SIG-M5 treated with dmso at 0.1 percent for 504 hours (cell line): ENCODE data around the gene RMI1.
A peak's percentile ranks its signal among the peaks of the same experiment; 100 is the strongest.
"Not testable (repeated sequence)": the region's sequence is repeated elsewhere in the genome, so short reads cannot be mapped to it uniquely, and the experiment has no call there.

ENCODE experiments used
- DNase-seq: peaks from one replicate; lab custom pipeline; 2025; ENCODE audit not compliant: unreplicated experiment; lab: John Stamatoyannopoulos, UW

Gene RMI1

DNA sequence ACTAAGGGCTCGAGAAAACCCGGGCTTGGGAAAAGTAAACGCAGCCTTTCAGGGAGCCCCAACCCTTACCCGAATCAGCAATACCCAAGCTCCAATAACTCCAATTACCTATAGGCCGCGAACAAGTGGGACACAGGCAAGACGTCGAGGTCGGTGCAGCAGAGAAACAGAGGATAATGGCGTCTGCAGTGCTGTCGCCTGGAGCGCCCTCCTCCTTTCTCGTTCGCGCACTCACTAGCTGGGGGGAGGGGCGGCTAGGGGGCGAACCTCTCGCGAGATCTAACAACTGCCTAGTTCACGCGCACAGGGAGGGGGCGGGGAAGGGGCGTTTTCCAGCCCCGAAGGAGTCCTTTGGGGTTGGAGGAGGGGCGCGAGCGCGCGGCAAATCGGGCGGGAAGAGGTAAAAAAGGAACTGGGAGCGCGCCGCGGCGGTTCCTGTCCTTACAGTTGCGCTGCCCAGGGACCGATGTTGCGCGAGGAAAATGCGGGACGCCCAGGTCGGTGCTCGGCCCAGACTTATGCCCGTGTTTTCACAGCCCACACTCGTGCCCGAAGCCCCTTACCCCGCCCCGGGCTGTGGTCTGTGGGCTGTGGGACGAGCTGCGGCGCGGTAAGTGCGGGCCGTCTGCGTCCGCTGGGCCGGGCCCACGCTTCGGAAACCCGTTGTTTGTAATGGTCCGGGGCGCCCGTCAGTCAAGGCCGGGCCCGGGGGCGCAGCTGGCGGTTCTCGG is at the start of gene RMI1:
Gene RMI1 (plus strand): TSS at position 411 of the 731 bp plus-strand sequence. CDS start 20,182 bp downstream, outside the sequence.
- DNase-seq = peak; percentile 92

DNA sequence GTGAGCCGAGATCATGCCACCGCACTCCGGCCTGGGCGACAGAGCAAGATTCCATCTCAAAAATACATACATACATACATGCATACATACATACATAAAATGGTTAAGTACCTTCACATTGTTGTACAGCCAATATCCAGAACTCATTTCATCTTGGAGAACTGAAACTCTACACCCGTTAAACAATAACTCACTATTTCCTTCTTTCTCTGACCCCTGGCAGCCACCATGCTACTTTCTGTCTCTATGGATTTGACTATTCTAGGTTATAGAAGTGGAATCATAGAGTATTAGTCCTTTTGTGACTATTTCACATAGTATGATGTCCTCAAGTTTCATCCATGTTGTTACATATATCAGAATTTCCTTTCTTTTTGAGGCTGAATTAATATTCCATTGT is 49.7 kb upstream of the RMI1 start:
- DNase-seq = peak; percentile 35

DNA sequence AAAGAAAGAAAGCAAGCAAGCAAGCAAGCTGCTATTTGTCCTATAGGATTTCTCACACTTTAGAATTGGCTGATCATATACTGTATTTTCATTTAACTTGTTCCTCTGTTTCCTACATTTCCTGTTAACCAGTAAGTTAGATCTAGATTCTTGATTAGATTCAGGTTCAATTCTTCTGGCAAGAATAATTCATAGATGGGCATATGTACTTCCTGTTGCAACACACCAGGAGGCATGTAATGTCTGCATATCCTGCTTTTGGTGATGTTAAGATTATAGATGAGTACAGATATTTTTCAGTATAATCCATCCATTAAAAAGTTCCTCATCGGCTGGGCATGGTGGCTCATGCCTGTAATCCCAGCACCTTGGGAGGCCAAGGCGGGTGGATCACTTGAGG is 48.6 kb upstream of the RMI1 start:
- DNase-seq = no peak

DNA sequence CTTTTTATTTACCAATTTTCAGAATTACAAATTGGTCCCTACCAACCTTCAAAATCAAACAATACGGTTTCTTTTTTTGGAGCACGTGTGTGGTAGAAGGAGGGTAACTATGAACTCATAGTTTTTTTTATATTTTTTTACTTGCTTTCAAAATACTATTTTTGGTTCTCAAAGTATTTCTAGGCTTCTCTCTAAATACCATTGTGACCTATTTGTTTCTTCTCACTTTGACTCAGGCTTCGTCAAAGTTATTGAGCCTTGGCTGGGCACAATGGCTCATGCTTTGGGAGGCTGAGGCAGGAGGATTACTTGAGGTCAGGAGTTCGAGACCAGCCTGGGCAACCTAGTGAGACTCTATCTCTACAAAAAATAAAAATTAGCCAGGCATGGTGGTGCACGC is 47.8 kb upstream of the RMI1 start:
- no peak for DNase-seq

DNA sequence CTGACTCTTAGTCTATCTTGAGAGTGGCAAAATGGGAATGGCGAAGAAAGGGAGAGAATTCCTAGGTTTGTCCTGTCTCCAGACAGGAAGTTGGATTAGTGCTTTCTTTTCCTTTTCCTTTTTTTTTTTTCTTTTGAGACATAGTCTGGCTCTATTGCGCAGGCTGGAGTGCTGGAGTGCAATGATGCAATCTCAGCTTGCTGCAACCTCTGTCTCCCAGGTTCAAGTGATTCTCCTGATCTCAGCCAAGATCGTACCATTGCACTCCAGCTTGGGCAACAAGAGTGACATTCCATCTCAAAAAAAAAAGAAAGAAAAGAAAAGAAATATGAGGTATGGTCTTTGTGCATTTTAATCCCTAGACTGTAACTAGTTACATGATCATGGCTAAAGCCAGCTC is 46.8 kb upstream of the RMI1 start:
- DNase-seq = no peak

DNA sequence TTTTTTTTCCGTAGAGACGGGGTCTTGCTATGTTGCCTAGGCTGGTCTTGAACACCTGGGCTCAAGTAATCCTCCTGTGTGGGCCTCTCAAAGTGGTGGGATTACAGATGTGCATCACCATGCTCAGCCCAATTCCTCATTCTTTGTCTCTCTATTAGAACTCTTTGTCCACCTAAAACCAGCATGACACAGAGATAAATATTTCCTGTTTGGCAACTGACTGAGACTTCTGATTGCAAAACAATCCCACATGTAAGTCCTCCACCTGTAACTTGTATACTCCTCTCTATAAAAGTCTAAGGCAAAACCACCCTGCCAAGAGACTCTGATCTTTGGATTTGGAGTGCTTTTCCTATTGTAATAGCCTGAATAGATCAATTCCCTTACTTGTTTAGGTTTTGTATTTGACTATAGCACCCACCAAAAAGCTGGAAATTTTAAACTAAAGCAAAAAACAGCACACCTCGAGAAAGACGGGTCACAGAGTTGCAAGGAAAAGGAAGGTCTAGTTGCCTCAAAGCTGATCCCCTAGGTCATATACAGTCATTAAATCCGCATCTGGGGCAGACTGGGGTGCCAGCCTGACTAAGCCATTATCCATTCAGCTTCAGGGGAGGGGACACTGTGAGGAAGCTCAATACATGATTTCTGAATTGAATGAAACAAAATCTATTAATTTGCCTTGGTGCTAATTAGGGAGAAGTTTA is 45.9 kb upstream of the RMI1 start:
- DNase-seq = peak; percentile 33

DNA sequence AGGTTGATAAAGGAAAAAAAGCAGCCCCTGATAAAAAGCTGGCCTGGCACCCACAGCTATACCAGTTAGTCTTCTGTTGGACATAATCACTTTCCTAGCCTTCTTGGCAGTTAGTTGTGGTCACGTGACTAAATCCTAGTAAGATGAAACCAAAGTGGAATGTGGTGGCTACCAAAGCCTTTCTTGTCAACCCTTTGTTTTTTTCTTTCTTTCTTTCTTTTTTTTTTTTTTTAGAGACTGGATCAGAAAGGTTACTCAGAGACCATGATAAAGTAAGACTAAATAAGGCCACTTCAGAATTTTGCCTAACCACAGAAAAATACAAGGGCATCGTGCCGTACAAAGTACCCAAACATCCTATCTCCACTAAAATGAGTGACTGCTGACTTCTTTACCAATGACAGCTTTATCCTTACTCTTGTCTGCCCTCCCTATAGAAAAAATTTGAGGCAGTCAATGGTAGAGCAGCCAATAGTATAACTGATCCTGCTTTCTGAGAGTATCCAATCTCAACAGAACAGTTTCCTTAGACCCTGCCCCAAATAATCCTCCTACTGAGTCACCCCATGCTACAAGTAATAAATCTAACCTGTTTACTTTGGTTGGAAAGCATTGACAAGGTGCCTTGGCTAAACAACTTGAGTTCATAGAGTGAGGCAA is 45.2 kb upstream of the RMI1 start:
- no peak for DNase-seq

DNA sequence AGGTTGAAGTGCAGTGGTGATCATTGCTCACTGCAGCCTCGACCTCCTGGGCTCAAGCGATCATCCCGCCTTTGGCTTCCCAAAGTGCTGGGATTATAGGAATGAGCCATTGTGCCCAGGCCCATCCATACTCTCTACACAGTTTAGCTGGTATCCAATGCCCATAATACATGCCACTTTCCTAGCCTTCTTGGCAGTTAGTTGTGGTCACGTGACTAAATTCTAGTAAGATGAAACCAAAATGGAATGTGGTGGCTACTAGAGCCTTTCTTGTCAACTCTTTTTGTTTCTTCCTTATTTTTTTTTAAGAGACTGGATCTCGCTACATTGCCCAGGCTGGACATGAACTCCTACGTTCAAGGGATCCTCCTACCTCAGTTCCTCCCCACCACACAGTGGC is 44.1 kb upstream of the RMI1 start:
- DNase-seq = no peak

DNA sequence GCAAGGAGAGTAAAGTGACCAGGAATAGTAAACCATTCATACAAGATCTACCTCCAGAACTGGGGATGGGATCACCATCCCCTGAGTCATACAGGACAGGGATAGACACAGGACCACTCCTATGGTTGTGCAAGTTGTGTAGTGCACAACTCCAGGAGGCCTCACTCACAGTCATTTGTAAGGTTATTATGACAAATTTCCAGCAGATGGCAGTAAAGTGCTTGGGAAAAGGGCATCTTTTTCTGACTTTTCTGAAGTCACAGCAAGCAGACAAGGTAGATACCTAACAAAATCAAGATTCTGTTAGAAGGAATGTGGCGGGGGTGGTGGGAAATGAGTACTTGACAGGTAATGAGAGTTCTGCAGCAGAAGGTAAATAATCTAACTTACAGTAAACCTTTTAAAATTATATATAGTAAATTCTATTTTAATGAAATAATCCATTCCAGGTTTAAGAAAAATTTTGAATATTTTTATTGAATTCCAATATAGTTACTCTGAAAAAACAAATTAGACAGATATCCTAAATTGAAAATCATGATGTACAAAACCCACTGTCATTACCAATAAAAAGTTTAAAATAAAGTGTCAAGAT is 42.6 kb upstream of the RMI1 start:
- DNase-seq = peak; percentile 63

DNA sequence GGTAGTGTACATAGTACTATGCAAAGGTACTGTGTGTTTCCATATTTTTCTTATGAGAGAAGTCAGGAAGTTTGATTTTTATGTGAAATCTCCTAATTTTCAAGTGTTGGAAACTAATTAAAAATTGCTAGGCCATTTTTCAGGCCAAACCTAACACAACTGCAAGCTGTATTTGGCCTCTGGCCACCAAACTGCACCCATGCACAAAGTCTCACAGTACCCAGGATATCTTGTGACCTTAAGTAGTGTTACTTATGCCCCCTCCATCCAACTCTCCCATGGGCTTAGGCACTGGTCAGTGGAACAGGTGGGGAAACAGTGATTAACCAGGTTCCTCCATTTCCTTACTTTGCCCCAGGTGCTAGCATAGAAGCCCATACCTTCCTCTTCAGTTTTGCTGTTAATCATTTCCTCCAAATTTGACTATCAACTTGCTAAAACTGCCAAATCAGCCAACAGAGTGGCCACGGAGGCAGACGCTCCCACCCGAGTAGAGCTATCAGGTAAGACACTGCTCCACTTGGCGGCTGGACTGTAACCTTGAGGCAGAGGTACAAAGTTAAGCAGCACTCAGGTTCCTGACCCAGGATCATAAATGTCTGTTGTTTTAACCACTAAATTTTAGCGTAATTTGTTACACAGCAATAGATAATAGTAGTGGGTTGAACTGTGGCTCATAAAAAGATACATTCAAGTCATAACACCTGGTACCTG is 39.9 kb upstream of the RMI1 start:
- DNase-seq = no peak

DNA sequence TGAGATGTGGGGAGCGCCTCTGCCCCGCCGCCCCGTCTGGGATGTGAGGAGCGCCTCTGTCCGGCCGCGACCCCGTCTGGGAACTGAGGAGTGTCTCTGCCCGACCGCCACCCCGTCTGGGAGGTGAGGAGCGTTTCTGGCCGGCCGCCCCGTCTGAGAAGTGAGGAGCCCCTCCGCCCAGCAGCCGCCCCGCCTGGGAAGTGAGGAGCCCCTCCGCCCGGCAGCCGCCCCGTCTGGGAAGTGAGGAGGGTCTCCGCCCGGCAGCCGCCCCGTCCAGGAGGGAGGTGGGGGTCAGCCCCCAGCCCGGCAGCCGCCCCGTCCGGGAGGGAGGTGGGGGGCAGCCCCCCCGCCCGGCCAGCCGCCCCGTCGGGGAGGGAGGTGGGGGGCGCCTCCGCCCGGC is 32.5 kb upstream of the RMI1 start:
- not testable (repeated sequence) for DNase-seq

DNA sequence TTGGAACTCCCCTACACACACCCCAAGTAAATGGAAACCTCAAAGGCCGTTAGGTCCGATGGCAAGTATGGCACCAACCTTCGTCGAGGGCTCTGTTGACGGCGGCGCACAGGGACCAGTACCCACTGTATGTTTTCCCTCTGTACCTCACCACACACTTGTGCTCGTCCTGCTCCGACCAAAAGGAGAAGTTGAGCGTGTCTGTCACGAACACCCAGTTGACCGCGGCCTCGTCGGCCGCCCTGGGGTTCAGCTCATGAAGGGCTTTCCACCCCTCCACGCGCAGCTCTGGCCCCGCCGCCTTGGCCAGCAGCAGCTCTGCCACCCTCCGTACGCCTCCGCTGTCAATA is 24.5 kb upstream of the RMI1 start:
- peak; percentile 40 for DNase-seq

DNA sequence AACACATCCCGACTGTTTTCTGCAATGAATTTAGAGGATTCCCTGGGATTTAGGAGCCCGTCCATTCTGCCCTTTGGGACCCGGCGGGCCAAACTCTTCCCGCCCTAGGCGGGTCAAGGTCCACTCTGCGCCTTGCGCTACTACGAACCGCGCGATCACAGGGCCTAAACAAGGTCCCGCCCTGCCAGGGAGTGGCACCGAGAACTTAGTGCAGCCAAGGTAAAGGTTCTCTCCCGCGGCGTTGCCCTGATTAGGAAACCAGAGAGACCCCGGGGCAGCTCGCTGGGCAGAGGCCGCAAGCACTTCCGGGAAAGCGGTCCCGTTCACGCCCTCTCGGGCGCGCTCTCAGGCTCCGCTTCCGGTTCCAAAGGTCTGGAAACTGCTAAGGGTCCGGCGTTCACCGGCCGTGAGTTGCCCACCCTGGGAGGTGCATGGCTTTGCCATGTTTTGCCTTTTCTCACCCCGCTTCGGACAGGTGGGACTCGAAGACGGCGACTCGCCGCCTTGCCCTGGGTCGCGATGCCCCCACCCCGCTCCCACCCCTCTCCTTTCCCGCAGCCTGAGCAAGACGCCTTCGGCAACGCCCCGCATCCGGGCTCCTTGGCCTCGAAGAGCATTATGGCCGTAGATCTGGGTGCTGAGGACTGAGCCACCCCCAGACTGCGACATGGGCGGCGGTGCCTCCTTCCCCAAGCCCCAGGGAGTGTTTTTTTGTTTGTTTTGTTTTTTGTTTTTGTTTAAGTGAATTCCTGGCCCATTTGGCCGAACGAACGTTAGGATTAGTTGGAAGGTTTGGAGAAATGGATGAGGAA is 24.0 kb upstream of the RMI1 start:
- DNase-seq = peak; percentile 40

DNA sequence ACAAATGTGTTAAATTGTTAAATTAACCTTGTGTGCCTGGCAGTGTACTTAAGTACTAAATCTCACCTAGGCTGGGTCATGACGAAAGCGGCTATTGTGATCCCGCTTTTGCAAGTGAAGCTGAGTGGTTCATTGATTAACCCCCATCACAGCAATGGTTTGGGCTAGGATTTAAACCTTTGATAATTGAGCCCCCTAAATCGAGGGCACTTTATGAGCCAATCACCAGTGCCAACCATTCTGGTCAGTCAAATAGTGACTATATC is 23.4 kb upstream of the RMI1 start:
- DNase-seq = no peak

DNA sequence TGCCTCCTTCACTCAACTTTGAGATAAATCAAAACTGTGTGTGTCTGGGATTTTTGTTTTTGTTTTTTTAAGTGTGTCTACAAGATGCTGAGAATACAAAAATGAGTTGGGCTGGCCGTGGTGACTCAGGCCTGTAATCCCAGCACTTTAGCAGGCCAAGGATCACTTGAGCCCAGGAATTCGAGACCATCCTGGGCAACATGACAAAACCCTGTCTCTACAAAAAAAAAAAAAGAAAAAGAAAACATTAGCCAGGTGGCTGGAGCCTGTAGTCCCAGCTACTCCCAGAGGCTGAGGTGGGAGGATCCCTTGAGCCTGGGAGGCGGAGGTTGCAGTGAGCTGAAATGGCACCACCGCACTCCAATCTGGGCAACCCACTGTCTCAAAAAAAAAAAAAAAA is 21.5 kb upstream of the RMI1 start:
- no peak for DNase-seq

DNA sequence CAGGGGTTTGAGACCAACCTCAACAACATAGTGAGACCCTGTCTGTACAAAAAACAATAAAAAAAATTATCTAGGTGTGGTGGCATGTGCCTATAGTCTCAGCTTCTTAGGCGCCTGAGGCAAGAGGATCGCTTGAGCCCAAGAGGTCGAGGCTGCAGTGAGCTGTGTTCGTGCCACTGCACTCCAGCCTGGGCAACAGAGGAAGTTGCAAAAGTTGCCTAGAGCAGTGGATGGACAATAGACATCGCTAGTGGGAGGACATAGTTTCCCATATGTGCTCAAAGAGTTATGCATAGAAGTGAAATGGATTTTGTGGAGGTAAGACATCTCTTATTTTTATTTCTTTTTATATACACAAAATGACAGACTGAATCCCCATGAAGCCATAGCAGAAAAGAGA is 19.6 kb upstream of the RMI1 start:
- DNase-seq = no peak

DNA sequence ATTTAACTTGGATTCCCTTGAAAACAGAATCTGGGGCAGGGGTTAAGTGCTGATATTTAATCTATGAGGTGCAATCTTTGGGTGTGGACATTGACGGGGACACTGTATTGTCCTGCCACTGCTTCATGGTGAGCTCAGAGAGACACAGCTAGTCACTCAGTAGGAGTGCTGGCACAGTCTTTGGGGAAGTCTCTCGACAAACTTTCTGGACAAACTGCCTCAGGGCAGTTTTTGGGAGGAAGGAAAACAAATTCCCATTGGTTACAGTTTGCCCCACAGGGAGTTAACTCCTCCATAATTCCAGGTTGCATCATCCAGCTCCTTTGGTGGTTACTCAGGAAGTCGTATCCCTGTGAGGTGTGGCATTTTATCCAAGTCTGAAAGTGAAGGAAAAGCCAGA is 18.4 kb upstream of the RMI1 start:
- no peak for DNase-seq

DNA sequence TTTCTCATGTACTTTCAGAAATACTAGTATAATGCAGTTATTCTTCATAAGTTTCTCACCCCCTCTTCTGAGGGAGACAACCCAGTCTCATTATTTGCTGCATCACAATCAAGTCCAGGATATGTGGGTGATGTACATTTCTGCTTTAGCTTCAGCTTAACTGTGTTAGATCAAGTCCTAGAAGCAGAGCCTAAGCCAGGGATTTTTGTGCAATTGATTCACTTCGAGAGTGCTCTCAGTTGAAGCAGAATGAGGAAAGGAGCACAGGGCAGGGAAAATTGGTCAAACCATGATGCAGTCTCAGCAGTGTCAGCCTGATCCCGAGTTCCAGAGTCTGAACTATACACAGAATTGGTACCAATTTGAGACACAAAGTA is 15.6 kb upstream of the RMI1 start:
- DNase-seq = peak; percentile 28

DNA sequence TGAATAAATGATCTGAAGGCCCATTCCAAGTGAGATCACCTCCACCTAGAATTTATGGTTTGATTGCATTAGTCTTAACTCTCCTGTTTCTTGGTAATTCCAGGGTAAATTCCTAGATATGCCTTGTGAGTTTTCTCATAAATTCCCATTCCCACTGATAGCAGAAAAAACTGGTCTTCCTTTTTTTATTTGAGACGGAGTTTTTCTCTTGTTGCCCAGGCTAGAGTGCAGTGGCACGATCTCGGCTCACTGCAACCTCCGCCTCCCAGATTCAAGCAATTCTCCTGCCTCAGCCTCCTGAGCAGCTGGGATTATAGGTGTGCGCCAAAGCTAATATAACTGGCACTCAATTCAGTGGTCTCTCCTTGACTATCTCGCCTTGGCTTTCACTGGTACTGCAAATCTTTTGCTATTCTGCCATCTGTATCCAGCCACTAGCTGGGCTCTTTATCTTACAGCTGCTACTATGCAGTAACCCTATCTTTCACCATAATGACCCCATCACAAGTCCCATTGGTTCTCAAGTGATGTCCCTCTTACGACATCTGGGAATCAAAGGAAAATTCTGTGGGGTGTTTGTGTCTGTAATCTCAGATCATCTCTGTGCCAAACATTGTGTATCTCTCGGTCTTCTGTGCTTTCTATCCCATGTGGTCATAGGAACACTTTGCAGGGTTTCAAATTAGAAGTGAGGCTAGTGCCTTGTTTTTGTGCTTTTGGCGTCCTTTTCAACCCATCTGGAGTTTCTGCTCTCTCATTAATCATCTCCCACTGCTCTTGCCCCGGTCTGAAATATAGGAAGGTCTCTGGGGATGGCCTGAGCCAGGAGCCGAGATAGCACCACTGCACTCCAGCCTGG is 15.0 kb upstream of the RMI1 start:
- DNase-seq = peak; percentile 20

DNA sequence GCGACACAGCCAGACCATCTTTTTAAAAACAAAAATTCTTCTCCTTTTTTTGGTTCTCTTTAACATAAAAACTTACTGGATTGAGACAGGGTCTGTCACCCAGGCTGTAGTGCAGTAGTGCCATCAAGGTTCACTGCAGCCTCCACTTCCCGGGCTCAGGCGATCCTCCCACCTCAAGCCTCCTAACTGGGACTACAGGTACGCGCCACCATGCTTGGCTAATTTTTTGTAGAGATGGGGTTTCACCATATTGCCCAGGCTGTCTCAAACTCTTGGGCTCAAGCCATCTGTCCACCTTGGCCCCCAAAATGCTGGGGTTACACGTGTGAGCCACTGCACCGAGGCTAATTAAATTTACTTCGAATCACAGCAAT is 14.4 kb upstream of the RMI1 start:
- DNase-seq = no peak
